Measurements from ENCODE around the gene NRDE2.
"Not testable (repeated sequence)": the region's sequence is repeated elsewhere in the genome, so short reads cannot be mapped to it uniquely, and the experiment has no call there.

NRDE2 gene

GRCh38 chr14:90341232-90341631 is 9.5 kb upstream of the NRDE2 start:
- DNase-seq: not testable (repeated sequence)

GRCh38 chr14:90336985-90337384 is 5.2 kb upstream of the NRDE2 start:
- no peak for DNase-seq

DNA sequence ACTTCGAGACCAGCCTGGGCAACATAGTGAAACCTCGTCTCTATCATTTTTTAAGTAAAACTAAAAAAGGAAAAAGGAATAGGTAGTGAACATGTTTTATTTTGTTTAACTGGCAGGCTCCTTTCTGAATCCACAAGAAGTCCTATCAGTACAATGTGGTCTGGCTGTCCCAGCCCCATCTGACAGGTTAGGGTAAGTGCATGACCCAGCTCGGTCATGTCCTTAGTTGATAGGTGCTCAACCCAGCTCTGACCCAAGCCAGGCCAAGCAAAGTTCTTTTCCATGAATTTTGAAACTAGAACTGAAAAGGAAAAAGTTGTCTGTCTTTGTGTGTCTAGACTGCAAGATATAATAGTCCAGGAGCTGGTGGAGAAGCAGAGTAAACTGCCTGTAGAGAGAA is 4.7 kb upstream of the NRDE2 start:
- DNase-seq: no peak

DNA sequence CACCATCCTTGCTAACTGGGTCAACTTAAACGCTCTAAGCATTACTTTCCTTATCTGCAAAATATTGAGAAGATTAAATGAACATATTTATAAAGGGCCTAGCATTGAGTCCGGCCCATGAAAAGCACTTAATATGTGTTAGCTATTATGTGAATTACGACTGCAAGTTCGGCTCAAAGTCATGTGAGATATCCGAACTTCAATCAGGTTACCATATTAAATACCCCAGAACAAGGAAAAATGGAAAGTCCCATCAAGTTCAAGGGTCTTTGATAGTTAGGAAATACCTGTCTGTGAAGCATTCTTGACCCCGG is 487 bp upstream of the NRDE2 start:
- DNase-seq: no peak

DNA sequence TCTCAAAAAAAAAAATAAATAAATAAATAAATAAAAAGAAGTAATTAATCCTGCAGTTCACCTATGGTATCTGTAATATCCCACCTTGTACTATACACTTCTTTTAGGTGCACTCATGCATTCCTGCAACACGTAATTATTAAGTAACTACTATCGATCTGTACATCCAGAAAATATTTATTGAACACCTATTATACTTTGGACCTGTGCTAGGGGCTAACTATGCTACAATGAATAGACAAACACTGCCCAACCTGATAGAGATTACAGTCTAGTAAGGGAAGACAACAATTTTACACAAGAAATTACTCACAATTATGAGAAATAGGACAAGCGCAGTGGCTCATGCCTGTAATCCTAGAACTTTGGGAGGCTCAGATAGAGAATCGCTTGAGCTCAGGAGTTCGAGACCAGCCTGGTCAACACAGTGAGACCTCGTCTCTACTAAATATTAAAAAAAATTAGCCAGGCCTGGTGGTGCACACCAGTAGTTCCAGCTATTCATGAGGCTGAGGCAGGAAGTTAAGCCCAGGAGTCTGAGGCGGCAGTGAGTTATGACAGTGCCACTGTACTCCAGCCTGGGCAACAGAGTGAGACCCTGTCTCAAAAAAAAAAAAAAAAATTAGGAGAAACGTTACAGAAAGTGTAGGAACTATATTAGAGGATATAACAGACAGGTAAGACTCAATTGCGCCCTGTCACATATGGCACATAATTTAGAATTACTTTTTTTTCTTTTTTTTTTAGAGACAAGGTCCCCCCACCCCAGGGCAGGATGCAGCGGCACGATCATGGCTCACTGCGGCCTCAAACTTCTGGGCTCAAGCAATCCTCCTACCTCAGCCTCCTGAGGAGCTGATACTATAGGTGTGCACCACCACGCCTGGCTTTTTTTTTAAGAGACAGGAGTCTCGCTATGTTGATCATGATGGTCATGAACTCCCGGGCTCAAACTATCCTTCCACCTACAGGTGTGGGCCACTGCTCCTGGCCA is 1.2 kb downstream of the NRDE2 start:
- DNase-seq: no peak

- DNase-seq: peak; percentile 57
Observed at GRCh38 chr14:90321891-90322290, 9.8 kb downstream of the NRDE2 start.

DNA sequence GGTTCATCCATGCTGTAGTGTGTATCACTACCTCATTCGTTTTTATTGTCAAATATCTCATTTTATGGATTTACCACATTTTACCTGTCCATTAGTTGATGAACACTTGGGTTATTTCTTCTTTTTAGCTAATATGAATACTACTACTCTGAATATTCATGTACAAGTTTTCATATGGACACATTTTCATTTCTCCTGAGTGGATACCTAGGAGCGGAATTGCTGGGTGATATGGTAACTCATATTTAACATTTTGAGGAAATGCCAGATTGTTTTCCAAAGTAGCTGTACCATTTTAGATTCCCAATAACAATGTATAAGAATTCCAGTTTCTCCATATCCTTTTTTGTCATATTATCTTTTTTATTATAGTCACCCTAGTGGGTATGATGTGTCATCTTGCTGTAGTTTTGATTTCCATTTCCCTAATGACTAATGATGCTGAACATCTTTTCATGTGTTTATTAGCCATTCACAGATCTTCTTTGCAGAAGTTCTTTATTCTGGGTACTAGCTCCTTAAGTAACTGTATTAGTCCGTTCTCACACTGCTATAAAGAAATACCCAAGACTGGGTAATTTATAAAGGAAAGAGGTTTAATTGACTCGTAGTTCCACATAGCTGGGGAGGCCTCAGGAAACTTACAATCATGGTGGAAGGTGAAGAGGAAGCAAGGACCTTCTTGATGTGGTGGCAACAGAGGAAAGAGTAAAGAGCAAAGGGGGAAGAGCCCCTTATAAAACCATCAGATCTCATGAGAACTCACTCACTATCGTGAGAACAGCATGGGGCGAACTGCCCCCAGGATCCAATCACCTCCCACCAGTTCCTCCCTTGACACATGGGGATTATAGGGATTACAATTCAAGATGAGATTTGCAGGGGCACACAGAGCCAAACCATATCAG is 11.9 kb downstream of the NRDE2 start:
- peak; percentile 80 for DNase-seq

GRCh38 chr14:90319173-90319572 is 12.6 kb downstream of the NRDE2 start:
- DNase-seq: no peak

DNA sequence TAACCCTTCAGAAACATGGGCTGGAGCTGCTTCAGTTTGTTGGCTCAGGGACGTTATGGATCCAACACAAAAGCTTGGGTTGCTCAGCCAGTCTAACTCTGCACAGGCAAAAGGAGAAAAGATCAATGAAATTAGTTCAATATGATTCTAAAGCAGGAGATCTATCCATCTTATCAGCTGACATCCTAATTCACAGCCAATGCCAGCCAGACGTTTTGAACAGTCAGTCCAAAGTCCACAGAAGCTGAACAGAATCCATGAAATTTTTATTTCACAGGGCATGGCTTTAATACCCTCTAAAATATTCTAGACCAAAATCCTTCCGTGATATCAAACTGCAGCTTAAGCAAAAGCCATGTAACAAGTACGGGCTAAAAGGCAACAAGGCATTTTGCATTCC is 13.7 kb downstream of the NRDE2 start:
- DNase-seq: no peak

DNA sequence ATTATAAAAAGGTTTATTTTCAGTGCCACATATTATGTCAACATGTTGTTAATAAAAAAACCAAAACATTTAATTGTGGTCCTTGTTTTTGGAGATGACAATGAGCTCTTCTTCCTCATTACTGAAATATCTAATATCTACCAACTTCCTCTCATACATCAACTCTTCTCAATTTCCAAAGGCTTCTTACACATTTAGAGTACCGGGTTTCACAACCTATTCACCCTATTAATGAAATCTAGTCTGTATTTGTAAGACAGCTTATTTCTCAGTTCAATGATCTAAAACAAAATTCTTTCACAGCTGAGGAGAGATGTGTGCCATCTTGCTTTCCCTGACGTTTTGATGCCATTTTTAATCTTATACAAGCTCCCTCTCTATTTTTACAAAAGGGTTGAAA is 14.5 kb downstream of the NRDE2 start:
- DNase-seq: peak; percentile 64

DNA sequence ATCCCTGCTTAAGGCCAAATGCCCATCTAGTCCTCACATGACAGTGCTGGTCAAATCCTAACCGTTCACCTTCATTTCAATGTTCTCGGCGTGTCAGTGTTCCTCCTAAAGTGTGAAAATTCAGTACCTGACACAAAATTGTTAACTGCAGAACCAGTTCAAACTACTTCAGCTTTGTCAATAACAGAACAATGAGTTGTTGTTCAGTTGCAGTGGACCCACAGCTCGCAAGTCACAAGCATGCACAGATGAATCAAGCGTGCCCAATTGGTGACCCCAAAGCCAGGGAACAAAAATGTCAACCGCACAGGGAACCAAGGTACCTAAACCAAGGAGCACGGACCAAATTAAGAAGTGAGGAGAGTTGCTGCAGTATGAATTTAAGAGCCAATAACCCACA is 23.2 kb downstream of the NRDE2 start:
- no peak for DNase-seq

- no peak for DNase-seq
Observed at GRCh38 chr14:90305176-90305601, 26.6 kb downstream of the NRDE2 start.

DNA sequence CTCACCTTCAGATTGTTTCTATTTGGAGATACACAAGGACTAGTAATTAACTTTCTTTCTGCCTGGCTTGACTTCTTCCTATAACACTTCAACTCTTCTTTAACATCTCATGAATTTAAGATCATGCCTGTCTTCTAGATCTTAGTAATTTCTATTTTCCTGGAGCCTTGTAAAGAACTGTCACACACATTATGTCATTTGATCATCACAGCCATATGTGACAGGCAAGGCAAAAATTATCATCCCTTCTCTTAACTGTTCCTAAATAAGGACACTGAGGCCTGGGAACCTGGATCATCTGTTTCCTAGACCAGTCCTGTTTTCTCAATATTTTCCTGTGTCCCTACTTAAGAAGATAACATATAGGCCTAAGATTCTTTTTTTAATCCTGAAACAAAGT is 27.2 kb downstream of the NRDE2 start:
- DNase-seq: no peak

DNA sequence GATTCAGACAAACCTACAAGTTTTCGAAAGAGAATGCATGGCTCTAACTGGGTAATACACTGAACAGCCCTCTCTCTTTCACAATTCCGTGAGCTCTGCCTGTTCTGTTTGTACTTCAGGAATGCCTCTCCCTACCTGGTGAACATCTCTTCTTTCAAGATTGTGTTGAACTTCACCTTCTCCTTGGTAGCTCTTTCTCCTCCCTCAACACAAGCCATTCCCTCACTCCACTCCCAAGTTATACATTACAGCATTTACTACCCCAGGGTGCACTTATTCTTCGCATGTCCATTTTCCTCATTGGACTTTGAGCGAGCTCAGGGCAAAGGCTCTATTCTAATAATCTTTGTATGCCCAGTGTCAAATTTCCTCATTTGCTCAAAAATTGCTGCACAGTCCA is 28.3 kb downstream of the NRDE2 start:
- no peak for DNase-seq

GRCh38 chr14:90302529-90303303 is 29.0 kb downstream of the NRDE2 start:
- no peak for DNase-seq

GRCh38 chr14:90301668-90302090 is 30.1 kb downstream of the NRDE2 start:
- DNase-seq: peak; percentile 36

DNA sequence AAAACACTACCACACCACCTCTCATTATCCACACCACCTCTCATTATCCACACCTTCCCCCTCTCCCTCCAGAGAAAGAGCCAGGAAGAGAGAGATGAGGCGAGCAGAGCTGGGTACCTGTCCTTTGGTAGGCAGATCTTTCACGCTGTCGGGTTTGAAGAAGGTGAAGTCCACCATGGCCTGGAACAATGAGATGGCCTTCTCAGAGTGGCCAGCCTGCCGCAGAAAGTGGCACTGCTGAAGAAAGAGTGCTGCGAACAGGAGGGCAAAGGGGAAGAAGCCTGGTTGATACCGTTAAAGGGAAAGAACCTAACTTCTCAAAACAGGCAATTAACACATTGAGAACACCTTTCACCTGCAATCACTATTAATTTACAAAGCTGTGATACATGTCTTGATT is 30.6 kb downstream of the NRDE2 start:
- DNase-seq: no peak

GRCh38 chr14:90300611-90301047 is 31.1 kb downstream of the NRDE2 start:
- DNase-seq: peak; percentile 67

DNA sequence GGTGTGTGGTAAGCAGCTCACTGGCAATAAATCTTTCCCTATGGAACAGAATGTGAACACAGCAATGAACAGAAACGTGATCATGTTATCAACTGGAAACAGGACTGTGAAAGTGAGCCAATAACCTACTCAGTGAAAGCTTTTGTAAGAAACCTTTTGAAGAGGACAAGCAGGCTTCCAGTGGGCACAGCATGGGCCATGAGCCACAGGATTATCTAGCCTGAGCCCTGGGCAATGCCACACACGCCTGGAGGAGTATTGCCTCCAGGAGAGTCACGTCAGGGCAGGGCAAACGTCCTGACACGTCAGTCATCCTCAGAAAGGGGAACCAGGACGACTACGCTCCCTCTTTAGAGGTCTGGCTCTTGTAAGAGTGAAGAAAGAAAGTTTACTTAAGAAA is 32.3 kb downstream of the NRDE2 start:
- DNase-seq: peak; percentile 94

- peak; percentile 57 for DNase-seq
Observed at GRCh38 chr14:90297876-90298629, 33.7 kb downstream of the NRDE2 start.

DNA sequence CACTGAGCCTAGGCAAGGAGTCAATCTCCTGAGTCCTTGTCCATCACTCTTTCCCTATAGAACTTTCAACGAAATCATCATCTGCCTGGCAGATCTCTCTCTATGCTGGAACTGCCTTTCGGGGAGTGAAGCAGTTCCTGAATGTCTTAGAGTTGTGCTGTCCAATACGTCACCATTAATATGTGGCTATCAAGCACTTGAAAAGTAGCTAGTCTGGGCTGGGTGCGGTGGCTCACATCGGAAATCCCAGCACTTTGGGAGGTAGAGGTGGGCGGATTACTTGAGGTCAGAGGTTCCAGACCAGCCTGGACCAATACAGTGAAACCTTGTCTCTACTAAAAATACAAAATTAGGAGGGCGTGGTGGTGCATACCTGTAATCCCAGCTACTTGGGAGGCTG is 35.1 kb downstream of the NRDE2 start:
- peak; percentile 27 for DNase-seq

- DNase-seq: peak; percentile 89
Observed at GRCh38 chr14:90295870-90296516, 35.7 kb downstream of the NRDE2 start.
